ENCODE data around the gene ATP5IF1. TPM values are rescaled to one million over a fixed set of nuclear protein-coding genes. Genes with fewer than 3 reads are reported as not detected.

ATP5IF1 gene
- total and polyA plus RNA-seq, 11 donors = 209 to 3,101 (median 423) TPM

DNA sequence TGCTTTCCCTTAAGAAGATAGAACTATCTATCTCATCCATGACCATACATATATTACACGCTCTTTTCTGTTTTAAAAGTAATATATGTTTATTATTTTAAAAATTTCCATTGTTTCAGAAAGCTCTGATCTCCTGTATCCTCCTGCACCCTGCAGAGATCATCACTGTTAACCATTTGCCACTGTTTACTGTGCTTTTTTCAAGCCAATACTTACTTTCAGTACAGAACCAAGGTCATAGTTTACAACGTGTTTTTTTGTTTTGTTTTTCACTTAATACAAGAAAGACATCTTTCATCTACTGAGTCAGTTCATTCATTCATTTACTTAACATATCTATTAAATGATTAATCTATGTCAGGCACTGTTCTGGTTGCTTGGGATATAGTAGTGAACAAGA, 33.6 kb downstream of the ATP5IF1 start:
- Histone ChIP-seq H3K27me3 (no peaks in the 10 kb centered on the region), H3K36me3 (peaks cover 0 to 54% (median 42%) of the 10 kb centered on the region in 9 donors), H3K9me3 (no peaks in the 10 kb centered on the region), H3K27ac (no peak overlapping the region), H3K4me1 (peaks cover 0 to 29% (median 15%) of the 10 kb centered on the region in 12 donors), H3K4me3 (no peak overlapping the region)
- intact Hi-C loops (cut with DNase I) = loop anchor here in 1 of 10 donors (5.0 kb wide), 1 partner anchor 58 kb away; the partner anchor contains the start of gene MED18
- WGBS, 4 donors = 68 to 79% (median 75%) methylated on average over 2 of the region's 2 CpGs
- TF ChIP-seq, protein P1, sequence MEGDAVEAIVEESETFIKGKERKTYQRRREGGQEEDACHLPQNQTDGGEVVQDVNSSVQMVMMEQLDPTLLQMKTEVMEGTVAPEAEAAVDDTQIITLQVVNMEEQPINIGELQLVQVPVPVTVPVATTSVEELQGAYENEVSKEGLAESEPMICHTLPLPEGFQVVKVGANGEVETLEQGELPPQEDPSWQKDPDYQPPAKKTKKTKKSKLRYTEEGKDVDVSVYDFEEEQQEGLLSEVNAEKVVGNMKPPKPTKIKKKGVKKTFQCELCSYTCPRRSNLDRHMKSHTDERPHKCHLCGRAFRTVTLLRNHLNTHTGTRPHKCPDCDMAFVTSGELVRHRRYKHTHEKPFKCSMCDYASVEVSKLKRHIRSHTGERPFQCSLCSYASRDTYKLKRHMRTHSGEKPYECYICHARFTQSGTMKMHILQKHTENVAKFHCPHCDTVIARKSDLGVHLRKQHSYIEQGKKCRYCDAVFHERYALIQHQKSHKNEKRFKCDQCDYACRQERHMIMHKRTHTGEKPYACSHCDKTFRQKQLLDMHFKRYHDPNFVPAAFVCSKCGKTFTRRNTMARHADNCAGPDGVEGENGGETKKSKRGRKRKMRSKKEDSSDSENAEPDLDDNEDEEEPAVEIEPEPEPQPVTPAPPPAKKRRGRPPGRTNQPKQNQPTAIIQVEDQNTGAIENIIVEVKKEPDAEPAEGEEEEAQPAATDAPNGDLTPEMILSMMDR (IDR thresholded peaks at IDR 0.05) = no peak
- no peak for TF ChIP-seq POLR2A (IDR thresholded peaks at IDR 0.05)
- DNase-seq (no peak), ATAC-seq (no peak)

DNA sequence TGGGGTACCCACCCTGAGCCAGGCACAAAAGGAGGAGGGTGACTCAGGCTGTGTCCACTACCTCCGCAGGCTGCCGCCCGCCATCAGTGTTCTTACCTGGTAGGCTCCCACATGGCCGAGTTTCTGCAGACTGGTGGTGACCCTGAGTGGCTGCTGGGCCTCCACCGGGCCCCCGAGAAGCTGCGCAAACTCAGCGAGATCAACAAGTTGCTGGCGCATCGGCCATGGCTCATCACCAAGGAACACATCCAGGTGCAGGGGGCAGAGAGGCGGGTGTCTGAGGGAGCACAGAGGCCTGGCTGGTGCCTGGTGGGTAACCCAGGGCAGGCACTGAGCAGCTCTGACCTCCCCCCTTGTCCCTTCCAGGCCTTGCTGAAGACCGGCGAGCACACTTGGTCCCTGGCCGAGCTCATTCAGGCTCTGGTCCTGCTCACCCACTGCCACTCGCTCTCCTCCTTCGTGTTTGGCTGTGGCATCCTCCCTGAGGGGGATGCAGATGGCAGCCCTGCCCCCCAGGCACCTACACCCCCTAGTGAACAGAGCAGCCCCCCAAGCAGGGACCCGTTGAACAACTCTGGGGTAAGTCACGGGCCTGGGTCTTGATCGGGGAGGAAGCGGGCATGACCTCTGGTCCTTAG, 36.4 kb downstream of the ATP5IF1 start:
- H3K4me1 ChIP-seq = peaks cover 0 to 11% (median 5%) of the 10 kb centered on the region in 12 donors
- no peaks in the 10 kb centered on the region for H3K9me3 ChIP-seq
- H3K27ac ChIP-seq = no peak overlapping the region
- peaks cover 0 to 82% (median 69%) of the 10 kb centered on the region in 9 donors for H3K36me3 ChIP-seq
- no peak for DNase-seq
- H3K4me3 ChIP-seq = no peak overlapping the region
- intact Hi-C loops (cut with DNase I) = no loop called here
- no peak for ATAC-seq
- no peaks in the 10 kb centered on the region for H3K27me3 ChIP-seq
- 93 to 97% (median 95%) methylated on average over 11 to 20 of the region's 20 CpGs for WGBS, 4 donors
- TF ChIP-seq, protein P1 (IDR thresholded peaks at IDR 0.05) = no peak
- no peak for TF ChIP-seq POLR2A (IDR thresholded peaks at IDR 0.05)

DNA sequence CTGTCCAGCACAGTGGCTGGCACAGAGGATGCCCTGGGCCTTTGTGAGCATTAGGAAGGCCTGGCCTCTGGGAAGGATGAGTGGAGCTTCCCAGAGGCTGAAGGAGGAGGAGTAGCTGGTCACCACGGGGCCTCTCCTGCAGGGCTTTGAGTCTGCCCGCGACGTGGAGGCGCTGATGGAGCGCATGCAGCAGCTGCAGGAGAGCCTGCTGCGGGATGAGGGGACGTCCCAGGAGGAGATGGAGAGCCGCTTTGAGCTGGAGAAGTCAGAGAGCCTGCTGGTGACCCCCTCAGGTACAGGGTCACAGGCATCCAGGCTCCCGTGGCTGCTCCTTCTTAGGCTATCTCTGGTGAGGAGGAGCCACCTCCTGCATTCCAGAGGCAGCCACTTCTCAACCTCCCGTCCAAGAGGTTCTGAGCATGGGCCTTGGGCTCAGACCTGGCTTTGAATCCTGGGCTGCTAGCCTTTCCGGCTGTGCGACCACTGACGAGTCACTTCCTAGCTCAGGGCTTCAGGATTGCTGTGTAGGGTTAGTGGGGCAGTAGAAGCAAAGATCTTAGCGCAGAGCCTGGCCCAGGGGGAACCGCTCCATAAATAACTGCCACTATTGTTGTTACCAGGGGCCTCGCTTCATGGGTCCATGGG, 37.4 kb downstream of the ATP5IF1 start:
- no peaks in the 10 kb centered on the region for H3K27me3 ChIP-seq
- ATAC-seq (no peak), DNase-seq (no peak)
- H3K36me3 ChIP-seq = peaks cover 0 to 92% (median 77%) of the 10 kb centered on the region in 9 donors
- H3K4me1 ChIP-seq = peaks cover 0 to 1% (median 0%) of the 10 kb centered on the region in 12 donors
- WGBS, 4 donors = 81 to 85% (median 84%) methylated on average over 16 to 17 of the region's 17 CpGs
- intact Hi-C loops (cut with DNase I) = no loop called here
- TF ChIP-seq POLR2A (IDR thresholded peaks at IDR 0.05) = no peak
- TF ChIP-seq, protein P1 (IDR thresholded peaks at IDR 0.05) = no peak
- no peaks in the 10 kb centered on the region for H3K9me3 ChIP-seq
- no peak overlapping the region for H3K4me3 ChIP-seq
- no peak overlapping the region for H3K27ac ChIP-seq

DNA sequence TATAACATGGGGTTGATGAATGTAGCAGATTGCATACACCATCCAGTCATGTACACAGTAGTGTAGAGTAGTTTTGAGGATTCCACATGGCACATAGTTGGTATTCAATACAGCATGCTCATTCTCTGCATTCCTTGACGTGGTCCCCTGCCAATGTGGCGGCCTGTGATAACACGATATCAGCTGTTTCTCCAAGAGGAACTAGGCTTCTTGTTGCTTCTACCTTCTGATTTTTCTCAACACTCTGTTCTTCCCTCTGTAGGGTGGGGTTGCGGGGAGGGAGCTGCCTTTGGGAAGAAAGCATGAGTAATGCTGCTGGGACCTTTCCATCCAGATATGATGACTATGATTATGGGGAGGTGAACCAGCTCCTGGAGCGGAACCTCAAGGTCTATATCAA, 42.8 kb downstream of the ATP5IF1 start:
- H3K9me3 ChIP-seq = no peaks in the 10 kb centered on the region
- H3K4me3 ChIP-seq = no peak overlapping the region
- no peak overlapping the region for H3K27ac ChIP-seq
- no peak for ATAC-seq
- no peaks in the 10 kb centered on the region for H3K27me3 ChIP-seq
- H3K36me3 ChIP-seq = peaks cover 0 to 92% (median 81%) of the 10 kb centered on the region in 9 donors
- intact Hi-C loops (cut with DNase I) = no loop called here
- no peak for DNase-seq
- 79 to 92% (median 82%) methylated on average over 5 of the region's 5 CpGs for WGBS, 4 donors
- peaks cover 0 to 30% (median 2%) of the 10 kb centered on the region in 12 donors for H3K4me1 ChIP-seq
- TF ChIP-seq, protein P1 (IDR thresholded peaks at IDR 0.05) = no peak
